ENCODE measurements around the gene EMX2.

The EMX2 gene

GRCh38 chr10:117559712-117560111 is 17.2 kb downstream of the EMX2 start:
- Histone ChIP-seq H3K4me1 (ENCODE audit: control insufficient read depth, insufficient read depth, low read length) (no peaks in the 10 kb centered on the region), H3K9me3 (ENCODE audit: control insufficient read depth, low read length) (no peaks in the 10 kb centered on the region), H3K9ac (ENCODE audit: low read length) (no peak overlapping the region), H3K27me3 (ENCODE audit: control insufficient read depth, insufficient read depth, low read length) (peaks cover 8% of the 10 kb centered on the region), H3K4me3 (ENCODE audit: low read length) (no peak overlapping the region), H3K36me3 (ENCODE audit: control insufficient read depth, insufficient read depth, low read length) (no peaks in the 10 kb centered on the region)

GRCh38 chr10:117560942-117561341 is 18.4 kb downstream of the EMX2 start:
- no peak overlapping the region for H3K9ac ChIP-seq (ENCODE audit: low read length)
- H3K4me1 ChIP-seq (ENCODE audit: control insufficient read depth, insufficient read depth, low read length), result no peaks in the 10 kb centered on the region
- H3K36me3 ChIP-seq (ENCODE audit: control insufficient read depth, insufficient read depth, low read length), result no peaks in the 10 kb centered on the region
- H3K9me3 ChIP-seq (ENCODE audit: control insufficient read depth, low read length), result no peaks in the 10 kb centered on the region
- no peaks in the 10 kb centered on the region for H3K27me3 ChIP-seq (ENCODE audit: control insufficient read depth, insufficient read depth, low read length)
- no peak overlapping the region for H3K4me3 ChIP-seq (ENCODE audit: low read length)

- Histone ChIP-seq H3K27me3 (ENCODE audit: control insufficient read depth, insufficient read depth, low read length) (peaks cover 1% of the 10 kb centered on the region), H3K4me3 (ENCODE audit: low read length) (no peak overlapping the region), H3K4me1 (ENCODE audit: control insufficient read depth, insufficient read depth, low read length) (no peaks in the 10 kb centered on the region), H3K9ac (ENCODE audit: low read length) (no peak overlapping the region), H3K9me3 (ENCODE audit: control insufficient read depth, low read length) (no peaks in the 10 kb centered on the region), H3K36me3 (ENCODE audit: control insufficient read depth, insufficient read depth, low read length) (no peaks in the 10 kb centered on the region)
These were observed 19.7 kb downstream of the EMX2 start for GRCh38 chr10:117562220-117562619.

- Histone ChIP-seq H3K4me1 (ENCODE audit: control insufficient read depth, insufficient read depth, low read length) (no peaks in the 10 kb centered on the region), H3K9ac (ENCODE audit: low read length) (no peak overlapping the region), H3K36me3 (ENCODE audit: control insufficient read depth, insufficient read depth, low read length) (no peaks in the 10 kb centered on the region), H3K9me3 (ENCODE audit: control insufficient read depth, low read length) (no peaks in the 10 kb centered on the region), H3K4me3 (ENCODE audit: low read length) (no peak overlapping the region), H3K27me3 (ENCODE audit: control insufficient read depth, insufficient read depth, low read length) (peaks cover 6% of the 10 kb centered on the region)
These were observed 20.6 kb downstream of the EMX2 start for GRCh38 chr10:117562896-117563737.

- H3K4me1 ChIP-seq (ENCODE audit: control insufficient read depth, insufficient read depth, low read length), result no peaks in the 10 kb centered on the region
- H3K9ac ChIP-seq (ENCODE audit: low read length), result no peak overlapping the region
- H3K4me3 ChIP-seq (ENCODE audit: low read length), result no peak overlapping the region
- no peaks in the 10 kb centered on the region for H3K9me3 ChIP-seq (ENCODE audit: control insufficient read depth, low read length)
- H3K36me3 ChIP-seq (ENCODE audit: control insufficient read depth, insufficient read depth, low read length), result no peaks in the 10 kb centered on the region
- peaks cover 6% of the 10 kb centered on the region for H3K27me3 ChIP-seq (ENCODE audit: control insufficient read depth, insufficient read depth, low read length)
These were observed 21.2 kb downstream of the EMX2 start for GRCh38 chr10:117563780-117564179.

- no peaks in the 10 kb centered on the region for H3K36me3 ChIP-seq (ENCODE audit: control insufficient read depth, insufficient read depth, low read length)
- H3K9ac ChIP-seq (ENCODE audit: low read length), result no peak overlapping the region
These were observed 22.5 kb downstream of the EMX2 start for GRCh38 chr10:117565068-117565467.

GRCh38 chr10:117568334-117568733 is 25.8 kb downstream of the EMX2 start:
- peaks cover 6% of the 10 kb centered on the region for H3K27me3 ChIP-seq (ENCODE audit: control insufficient read depth, insufficient read depth, low read length)
- H3K9me3 ChIP-seq (ENCODE audit: control insufficient read depth, low read length), result no peaks in the 10 kb centered on the region
- no peak overlapping the region for H3K9ac ChIP-seq (ENCODE audit: low read length)
- H3K36me3 ChIP-seq (ENCODE audit: control insufficient read depth, insufficient read depth, low read length), result no peaks in the 10 kb centered on the region
- no peak overlapping the region for H3K4me3 ChIP-seq (ENCODE audit: low read length)
- no peaks in the 10 kb centered on the region for H3K4me1 ChIP-seq (ENCODE audit: control insufficient read depth, insufficient read depth, low read length)

More at GRCh38 chr10:117565068-117565467, 22.5 kb downstream of the EMX2 start:
- no peaks in the 10 kb centered on the region for H3K4me1 ChIP-seq (ENCODE audit: control insufficient read depth, insufficient read depth, low read length)
- H3K27me3 ChIP-seq (ENCODE audit: control insufficient read depth, insufficient read depth, low read length), result peaks cover 6% of the 10 kb centered on the region
- H3K9me3 ChIP-seq (ENCODE audit: control insufficient read depth, low read length), result no peaks in the 10 kb centered on the region
- no peak overlapping the region for H3K4me3 ChIP-seq (ENCODE audit: low read length)

GRCh38 chr10:117569610-117570390 is 27.3 kb downstream of the EMX2 start:
- H3K27me3 ChIP-seq (ENCODE audit: control insufficient read depth, insufficient read depth, low read length), result peaks cover 11% of the 10 kb centered on the region
- no peaks in the 10 kb centered on the region for H3K4me1 ChIP-seq (ENCODE audit: control insufficient read depth, insufficient read depth, low read length)
- no peaks in the 10 kb centered on the region for H3K9me3 ChIP-seq (ENCODE audit: control insufficient read depth, low read length)
- no peak overlapping the region for H3K9ac ChIP-seq (ENCODE audit: low read length)
- no peak overlapping the region for H3K4me3 ChIP-seq (ENCODE audit: low read length)
- H3K36me3 ChIP-seq (ENCODE audit: control insufficient read depth, insufficient read depth, low read length), result no peaks in the 10 kb centered on the region

GRCh38 chr10:117570880-117571279 is 28.3 kb downstream of the EMX2 start:
- H3K36me3 ChIP-seq (ENCODE audit: control insufficient read depth, insufficient read depth, low read length), result no peaks in the 10 kb centered on the region
- no peak overlapping the region for H3K9ac ChIP-seq (ENCODE audit: low read length)
- no peaks in the 10 kb centered on the region for H3K9me3 ChIP-seq (ENCODE audit: control insufficient read depth, low read length)
- H3K4me3 ChIP-seq (ENCODE audit: low read length), result no peak overlapping the region
- H3K27me3 ChIP-seq (ENCODE audit: control insufficient read depth, insufficient read depth, low read length), result peaks cover 20% of the 10 kb centered on the region
- H3K4me1 ChIP-seq (ENCODE audit: control insufficient read depth, insufficient read depth, low read length), result no peaks in the 10 kb centered on the region

GRCh38 chr10:117574498-117575146 is 32.1 kb downstream of the EMX2 start:
- H3K9me3 ChIP-seq (ENCODE audit: control insufficient read depth, low read length), result no peaks in the 10 kb centered on the region
- no peak overlapping the region for H3K9ac ChIP-seq (ENCODE audit: low read length)
- H3K4me1 ChIP-seq (ENCODE audit: control insufficient read depth, insufficient read depth, low read length), result no peaks in the 10 kb centered on the region
- H3K27me3 ChIP-seq (ENCODE audit: control insufficient read depth, insufficient read depth, low read length), result peaks cover 14% of the 10 kb centered on the region
- no peak overlapping the region for H3K4me3 ChIP-seq (ENCODE audit: low read length)
- H3K36me3 ChIP-seq (ENCODE audit: control insufficient read depth, insufficient read depth, low read length), result no peaks in the 10 kb centered on the region

- no peaks in the 10 kb centered on the region for H3K9me3 ChIP-seq (ENCODE audit: control insufficient read depth, low read length)
- no peaks in the 10 kb centered on the region for H3K36me3 ChIP-seq (ENCODE audit: control insufficient read depth, insufficient read depth, low read length)
- H3K4me1 ChIP-seq (ENCODE audit: control insufficient read depth, insufficient read depth, low read length), result no peaks in the 10 kb centered on the region
- no peak overlapping the region for H3K4me3 ChIP-seq (ENCODE audit: low read length)
- H3K9ac ChIP-seq (ENCODE audit: low read length), result no peak overlapping the region
- peaks cover 14% of the 10 kb centered on the region for H3K27me3 ChIP-seq (ENCODE audit: control insufficient read depth, insufficient read depth, low read length)
These were observed 35.9 kb downstream of the EMX2 start for GRCh38 chr10:117578490-117578889.
